Activated CD8-positive, alpha-beta memory T cell treated with anti-CD3 and anti-CD28 coated beads, Interleukin-2, amount 50 U/mL, for 24 hours (primary cell): ENCODE results near the gene HIGD2A.

Source experiments
- DNase-seq: peaks from one replicate; pipeline ENCODE4 v3.0.0-alpha.2; 2020; ENCODE audit errors: extremely low read depth

The HIGD2A gene

GRCh38 chr5:176369934-176370711 lies 18.4 kb upstream of the HIGD2A start:
- no peak for DNase-seq

GRCh38 chr5:176371621-176372539 lies 16.7 kb upstream of the HIGD2A start:
- DNase-seq, result no peak

DNA sequence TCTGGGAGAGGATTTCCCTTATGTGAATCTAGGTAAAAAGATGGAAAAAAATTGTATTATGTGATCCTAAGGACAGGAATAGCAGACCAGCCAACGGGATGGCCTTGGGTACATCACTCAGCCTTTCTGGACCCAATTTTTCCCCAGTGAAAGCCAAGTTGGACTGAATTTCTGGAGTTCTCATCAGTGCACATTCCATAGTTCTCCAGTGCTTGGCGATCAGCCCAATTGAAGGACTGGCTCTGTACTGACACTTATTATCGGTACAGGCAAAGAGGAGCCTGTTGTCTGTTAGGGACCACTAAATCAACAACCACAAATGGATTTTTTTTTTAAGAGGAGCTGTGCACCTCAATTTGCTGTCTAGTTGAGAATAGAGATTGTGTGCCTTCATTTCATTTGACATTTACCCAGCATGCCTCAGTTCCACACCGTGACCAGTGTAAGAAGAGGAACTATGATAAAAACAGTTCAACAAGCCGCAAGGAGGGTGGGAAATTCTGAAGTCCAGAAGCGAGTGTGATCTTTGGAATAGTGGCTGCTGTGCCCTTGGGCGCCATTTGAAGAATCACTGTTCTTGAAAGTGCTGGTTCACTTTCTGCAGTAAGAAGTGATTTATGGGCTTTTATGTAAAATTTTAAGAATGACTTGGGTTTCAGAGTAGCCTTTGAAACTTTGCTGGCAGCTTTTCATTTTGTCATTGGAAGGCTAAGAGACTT lies 15.3 kb upstream of the HIGD2A start:
- no peak for DNase-seq

DNA sequence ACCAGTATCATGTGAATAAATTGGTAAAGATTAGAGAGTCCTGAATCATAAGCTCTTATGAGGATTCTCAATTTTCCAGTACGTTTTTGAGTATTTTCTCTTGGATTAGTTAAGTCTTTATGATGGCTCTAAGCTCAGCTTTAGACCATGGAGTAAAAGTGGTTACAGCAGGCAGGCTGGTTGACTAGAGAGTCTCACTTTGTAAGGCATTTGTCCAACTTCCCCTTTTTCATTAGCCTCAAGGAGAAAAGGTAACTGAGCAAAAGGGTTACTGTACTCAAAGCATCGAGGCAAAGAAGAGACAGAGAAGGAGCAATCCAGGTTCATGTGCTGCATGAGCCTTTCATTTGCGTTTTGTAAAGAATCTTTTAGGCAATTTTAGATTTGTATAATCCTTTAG lies 8.7 kb upstream of the HIGD2A start:
- no peak for DNase-seq

DNA sequence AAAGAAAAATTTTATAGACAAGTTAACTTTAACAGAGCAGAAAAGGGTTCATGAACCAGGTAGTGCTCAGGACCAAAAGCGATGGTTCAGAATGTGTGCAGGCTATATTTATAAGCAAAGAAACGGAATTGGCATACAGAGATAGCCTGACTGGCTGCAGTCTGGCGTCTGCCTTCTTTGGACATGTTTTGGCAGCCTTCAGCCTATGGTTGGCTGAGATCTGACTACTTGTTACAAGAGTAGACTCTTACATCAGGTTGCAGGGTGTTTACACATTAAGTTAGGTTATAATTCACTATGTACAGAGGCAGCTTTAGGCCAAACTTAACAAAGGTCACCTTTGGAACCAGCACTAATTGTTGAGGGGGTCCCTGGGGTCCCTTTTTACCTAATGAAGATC lies 7.1 kb upstream of the HIGD2A start:
- DNase-seq, result no peak

DNA sequence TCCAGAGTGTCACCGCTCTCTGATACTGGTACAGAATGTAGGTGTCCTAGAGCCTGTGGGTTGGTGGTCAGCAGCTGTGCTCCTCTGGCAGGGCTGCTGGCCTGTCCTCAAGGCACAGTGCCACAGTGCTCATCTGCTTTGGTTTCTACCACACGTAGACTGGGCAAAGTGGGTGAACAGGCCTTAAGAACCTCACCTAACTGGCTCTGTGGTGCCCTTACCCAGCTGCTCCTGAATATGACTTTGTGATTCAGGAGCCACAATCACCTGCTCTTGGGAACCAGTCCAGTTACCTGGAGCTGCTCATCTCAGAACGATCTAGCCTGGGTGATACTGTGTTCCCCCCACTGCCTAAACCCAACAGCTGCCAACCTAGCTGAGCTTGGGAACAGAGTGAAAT lies 6.6 kb upstream of the HIGD2A start:
- DNase-seq, result no peak

GRCh38 chr5:176382721-176383120 lies 5.8 kb upstream of the HIGD2A start:
- no peak for DNase-seq

DNA sequence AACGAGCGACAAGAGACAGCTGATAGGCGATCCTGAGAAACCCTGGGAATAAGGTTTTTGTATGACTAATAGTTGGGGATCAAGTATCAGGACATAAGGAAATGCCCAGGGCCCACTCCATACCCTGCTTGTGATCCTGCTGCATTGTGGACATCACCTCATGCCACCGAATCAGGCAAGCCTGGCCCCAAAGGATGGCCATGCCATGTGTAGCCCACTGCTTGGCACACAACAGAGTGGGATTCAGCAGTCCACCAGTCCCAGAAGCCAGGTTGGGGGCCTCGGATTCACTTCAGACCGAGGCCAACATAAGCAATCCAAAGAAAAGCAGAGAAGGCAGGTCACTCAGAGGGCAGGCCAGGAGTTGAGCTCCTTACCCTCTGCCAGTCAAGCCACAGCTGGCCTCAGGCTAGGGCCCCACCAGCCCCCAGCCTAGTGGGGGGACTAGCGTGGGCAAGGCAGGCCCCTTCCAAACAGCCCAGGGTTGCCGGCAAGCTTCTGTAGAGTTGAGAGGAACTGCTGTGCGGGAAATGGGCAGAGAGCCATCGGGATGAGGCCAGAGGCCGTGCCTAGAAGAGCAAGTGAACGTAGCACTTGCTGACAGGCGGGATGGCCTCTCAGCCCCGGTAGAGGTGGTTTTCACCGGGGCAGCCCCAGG lies 5.2 kb upstream of the HIGD2A start:
- no peak for DNase-seq

DNA sequence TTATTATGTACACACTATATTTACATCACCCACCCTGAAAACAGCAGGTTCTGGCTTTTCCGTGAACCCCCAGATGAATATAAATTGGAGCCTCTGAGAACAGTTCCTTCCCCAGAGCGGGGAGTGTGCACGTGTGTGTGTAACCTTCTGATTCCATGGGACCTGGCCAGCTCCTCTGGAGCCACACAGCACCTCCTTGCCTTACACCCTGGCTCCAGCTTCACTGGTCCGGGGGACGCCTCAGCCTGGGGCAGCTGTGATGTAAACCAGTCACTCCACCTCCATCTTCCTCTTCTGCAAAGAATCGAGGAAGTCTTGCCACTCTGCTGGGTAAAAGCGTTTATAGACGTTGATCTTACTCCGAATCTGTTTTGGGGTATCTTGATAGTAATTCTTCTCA lies 4.6 kb upstream of the HIGD2A start:
- DNase-seq, result no peak

- no peak for DNase-seq
Observed at GRCh38 chr5:176384366-176384930, 4.1 kb upstream of the HIGD2A start.

- DNase-seq, result no peak
Observed at GRCh38 chr5:176384991-176385390, 3.6 kb upstream of the HIGD2A start.

DNA sequence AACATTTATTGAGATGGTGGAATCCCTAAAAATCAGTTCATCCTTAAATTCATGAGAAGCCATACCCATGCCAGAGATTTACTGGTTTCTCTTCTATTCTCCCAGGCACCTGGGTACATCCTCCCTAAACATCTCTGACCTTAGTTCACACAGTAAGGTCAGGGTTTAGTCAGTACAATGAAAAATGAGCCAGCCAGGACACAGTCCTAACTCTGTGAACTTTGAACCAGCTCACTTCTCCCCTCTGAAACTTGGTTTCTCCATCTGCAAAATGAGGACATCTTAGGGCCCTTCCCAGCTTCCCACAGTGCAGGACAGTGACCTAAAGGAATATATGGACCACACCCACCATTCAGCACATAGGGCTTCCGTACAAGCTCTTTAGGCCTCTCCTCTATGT lies 2.1 kb upstream of the HIGD2A start:
- DNase-seq, result no peak

DNA sequence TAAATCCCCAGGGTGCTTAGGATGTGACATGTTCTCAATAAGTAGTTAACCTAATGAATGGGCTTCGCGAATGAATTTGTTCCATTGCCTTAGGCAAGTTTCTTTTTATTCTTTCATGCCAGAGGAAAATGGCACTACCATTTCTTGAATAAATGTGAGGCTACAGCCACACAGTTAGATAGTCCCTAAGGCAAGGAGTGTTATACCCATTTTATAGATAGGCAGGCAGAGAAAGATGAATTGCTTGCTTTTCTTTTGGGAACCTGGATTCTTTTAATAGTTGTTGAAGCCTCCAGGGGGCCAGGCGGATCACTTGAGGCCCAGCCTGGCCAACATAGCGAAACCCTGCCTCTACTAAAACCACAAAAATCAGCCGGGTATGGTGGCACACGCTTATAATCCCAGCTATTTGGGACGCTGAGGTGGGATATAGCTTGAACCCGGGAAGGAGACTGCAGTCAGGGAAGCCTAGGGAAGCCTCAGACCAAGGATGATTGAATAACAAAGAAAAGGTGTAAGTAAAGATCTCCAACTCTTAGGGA lies 1.1 kb upstream of the HIGD2A start:
- no peak for DNase-seq

GRCh38 chr5:176388003-176388443 lies 528 bp upstream of the HIGD2A start:
- DNase-seq, result no peak

GRCh38 chr5:176389135-176390123 lies 878 bp downstream of the HIGD2A start:
- no peak for DNase-seq

DNA sequence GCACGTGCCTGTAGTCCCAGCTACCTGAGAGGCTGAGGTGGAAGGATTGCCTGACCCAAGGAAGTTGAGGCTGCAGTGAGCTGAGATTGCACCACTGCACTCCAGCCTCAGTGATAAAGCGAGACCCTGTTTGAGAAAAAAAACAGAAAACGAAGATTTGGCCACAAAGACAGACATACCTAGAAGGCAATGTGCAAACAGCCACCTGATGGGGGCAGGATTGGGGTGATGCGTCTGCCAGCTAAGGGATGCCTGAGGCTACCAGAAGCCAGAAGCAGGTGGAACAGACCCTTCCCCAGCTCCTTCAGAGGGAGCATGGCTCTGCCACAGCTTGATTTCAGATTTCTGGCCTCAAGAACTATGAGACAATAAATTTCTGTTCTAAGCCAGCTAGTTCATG lies 2.9 kb downstream of the HIGD2A start:
- no peak for DNase-seq

DNA sequence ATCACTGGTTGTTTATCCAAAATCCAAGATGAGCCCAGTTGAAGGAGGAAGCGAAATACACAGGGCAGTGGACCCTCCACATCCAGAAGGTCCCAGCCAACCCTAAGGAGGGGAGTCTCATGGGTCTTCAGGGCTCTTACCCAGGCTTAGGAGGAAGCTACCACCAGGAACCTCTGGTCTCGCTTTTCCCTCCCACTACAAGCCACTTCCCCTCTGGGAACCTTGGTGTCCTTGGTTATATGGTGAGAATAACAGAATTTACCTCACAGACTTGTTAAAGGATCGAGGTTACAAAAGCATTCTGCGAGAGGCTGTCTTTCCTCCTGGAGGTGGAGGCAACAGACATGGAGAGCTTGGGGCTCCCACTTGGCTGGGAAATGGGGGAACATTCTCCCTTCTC lies 3.4 kb downstream of the HIGD2A start:
- DNase-seq, result no peak

GRCh38 chr5:176392526-176392925 lies 4.0 kb downstream of the HIGD2A start:
- no peak for DNase-seq

GRCh38 chr5:176394096-176394495 lies 5.5 kb downstream of the HIGD2A start:
- no peak for DNase-seq
